ENCODE measurements around the gene GTF2A1L.

DNA sequence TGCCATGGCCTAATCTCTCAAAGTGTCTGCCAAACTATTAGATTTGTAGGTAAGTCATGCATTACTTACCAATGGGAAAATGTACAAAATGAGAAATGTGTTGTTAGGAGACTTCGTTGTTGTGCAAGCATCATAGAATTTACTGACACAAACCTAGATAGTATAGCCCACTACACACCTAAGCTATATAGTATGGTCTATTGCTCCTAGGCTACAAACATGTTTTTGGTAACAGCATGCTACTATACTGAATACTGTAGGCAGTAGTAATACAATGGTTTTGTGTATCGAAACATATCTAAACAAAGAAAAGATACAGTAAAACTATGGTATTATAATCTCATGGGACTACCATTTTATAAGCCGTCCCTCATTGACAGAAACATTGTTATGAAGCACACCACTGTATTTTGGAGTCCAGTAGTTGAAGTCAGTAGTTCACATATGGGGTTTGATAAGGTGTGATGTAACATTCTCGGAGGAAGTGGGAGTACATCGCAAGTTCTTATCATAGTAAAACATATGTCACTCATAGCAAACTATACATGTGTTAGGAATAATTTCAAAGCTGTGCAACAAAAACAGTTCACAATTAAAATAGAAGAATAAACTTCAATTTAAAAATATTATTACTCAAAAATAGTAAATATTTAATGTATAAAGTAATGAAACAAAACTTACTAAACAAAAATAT, 12.0 kb upstream of the GTF2A1L start:
- TF ChIP-seq, protein P1, sequence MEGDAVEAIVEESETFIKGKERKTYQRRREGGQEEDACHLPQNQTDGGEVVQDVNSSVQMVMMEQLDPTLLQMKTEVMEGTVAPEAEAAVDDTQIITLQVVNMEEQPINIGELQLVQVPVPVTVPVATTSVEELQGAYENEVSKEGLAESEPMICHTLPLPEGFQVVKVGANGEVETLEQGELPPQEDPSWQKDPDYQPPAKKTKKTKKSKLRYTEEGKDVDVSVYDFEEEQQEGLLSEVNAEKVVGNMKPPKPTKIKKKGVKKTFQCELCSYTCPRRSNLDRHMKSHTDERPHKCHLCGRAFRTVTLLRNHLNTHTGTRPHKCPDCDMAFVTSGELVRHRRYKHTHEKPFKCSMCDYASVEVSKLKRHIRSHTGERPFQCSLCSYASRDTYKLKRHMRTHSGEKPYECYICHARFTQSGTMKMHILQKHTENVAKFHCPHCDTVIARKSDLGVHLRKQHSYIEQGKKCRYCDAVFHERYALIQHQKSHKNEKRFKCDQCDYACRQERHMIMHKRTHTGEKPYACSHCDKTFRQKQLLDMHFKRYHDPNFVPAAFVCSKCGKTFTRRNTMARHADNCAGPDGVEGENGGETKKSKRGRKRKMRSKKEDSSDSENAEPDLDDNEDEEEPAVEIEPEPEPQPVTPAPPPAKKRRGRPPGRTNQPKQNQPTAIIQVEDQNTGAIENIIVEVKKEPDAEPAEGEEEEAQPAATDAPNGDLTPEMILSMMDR (IDR thresholded peaks at IDR 0.05 in 8 of 11, conservative IDR thresholded peaks at IDR 0.05 in 3 of 11) = no peak
- TF ChIP-seq POLR2A (IDR thresholded peaks at IDR 0.05) (no peak), POLR2AphosphoS5 (IDR thresholded peaks at IDR 0.05) (no peak)
